ENCODE results near the gene PPP2R1B. TPM values are rescaled to one million over a fixed set of nuclear protein-coding genes. Genes with fewer than 3 reads are reported as not detected.

Gene PPP2R1B
- polyA plus RNA-seq, 2 of the 4 experiments (the other 2 are of a cell fraction) = 18.6 to 24.7 TPM

- FAIRE-seq = no peak
- ChIA-PET CTCF (interaction anchor here (1.0 to 6.3 kb wide), 10 partner anchors 9 to 213 kb away, joined by 3 to 59 read pairs (median 14); partner anchors contain the start of genes PPP2R1B and SIK2), POLR2A (no interaction called here)
- 82% methylated on average over 6 of the region's 6 CpGs for WGBS (ENCODE audit: missing lambda C conversion rate)
- no peak for TF ChIP-seq EHF (CRISPR knock-in tag; IDR thresholded peaks at IDR 0.05)
- TF ChIP-seq RARB (CRISPR knock-in tag; IDR thresholded peaks at IDR 0.05) = no peak
- TF ChIP-seq, protein P1, sequence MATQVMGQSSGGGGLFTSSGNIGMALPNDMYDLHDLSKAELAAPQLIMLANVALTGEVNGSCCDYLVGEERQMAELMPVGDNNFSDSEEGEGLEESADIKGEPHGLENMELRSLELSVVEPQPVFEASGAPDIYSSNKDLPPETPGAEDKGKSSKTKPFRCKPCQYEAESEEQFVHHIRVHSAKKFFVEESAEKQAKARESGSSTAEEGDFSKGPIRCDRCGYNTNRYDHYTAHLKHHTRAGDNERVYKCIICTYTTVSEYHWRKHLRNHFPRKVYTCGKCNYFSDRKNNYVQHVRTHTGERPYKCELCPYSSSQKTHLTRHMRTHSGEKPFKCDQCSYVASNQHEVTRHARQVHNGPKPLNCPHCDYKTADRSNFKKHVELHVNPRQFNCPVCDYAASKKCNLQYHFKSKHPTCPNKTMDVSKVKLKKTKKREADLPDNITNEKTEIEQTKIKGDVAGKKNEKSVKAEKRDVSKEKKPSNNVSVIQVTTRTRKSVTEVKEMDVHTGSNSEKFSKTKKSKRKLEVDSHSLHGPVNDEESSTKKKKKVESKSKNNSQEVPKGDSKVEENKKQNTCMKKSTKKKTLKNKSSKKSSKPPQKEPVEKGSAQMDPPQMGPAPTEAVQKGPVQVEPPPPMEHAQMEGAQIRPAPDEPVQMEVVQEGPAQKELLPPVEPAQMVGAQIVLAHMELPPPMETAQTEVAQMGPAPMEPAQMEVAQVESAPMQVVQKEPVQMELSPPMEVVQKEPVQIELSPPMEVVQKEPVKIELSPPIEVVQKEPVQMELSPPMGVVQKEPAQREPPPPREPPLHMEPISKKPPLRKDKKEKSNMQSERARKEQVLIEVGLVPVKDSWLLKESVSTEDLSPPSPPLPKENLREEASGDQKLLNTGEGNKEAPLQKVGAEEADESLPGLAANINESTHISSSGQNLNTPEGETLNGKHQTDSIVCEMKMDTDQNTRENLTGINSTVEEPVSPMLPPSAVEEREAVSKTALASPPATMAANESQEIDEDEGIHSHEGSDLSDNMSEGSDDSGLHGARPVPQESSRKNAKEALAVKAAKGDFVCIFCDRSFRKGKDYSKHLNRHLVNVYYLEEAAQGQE (IDR thresholded peaks at IDR 0.05) = no peak
- TF ChIP-seq RNF2 (IDR thresholded peaks at IDR 0.05; ENCODE audit: borderline replicate concordance, low read depth) = no peak
- no peak for TF ChIP-seq NPAS2 (CRISPR knock-in tag; IDR thresholded peaks at IDR 0.05; ENCODE audit: borderline replicate concordance)
- no peak for TF ChIP-seq PHF8 (IDR thresholded peaks at IDR 0.05; ENCODE audit: borderline replicate concordance, low read depth)
- no peak for TF ChIP-seq FOSL2 (IDR thresholded peaks at IDR 0.05)
- no peak for TF ChIP-seq FOSL2 (CRISPR knock-in tag; IDR thresholded peaks at IDR 0.05)
- no peak for TF ChIP-seq SMC3 (IDR thresholded peaks at IDR 0.05)
- no peak for TF ChIP-seq FOSB (CRISPR knock-in tag; IDR thresholded peaks at IDR 0.05)
- TF ChIP-seq KDM1A (IDR thresholded peaks at IDR 0.05; ENCODE audit: low read depth) = no peak
- TF ChIP-seq, protein P2, sequence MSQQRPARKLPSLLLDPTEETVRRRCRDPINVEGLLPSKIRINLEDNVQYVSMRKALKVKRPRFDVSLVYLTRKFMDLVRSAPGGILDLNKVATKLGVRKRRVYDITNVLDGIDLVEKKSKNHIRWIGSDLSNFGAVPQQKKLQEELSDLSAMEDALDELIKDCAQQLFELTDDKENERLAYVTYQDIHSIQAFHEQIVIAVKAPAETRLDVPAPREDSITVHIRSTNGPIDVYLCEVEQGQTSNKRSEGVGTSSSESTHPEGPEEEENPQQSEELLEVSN (IDR thresholded peaks at IDR 0.05; ENCODE audit: borderline replicate concordance, low read depth) = no peak
- ATAC-seq = no peak
- no peak overlapping the region for H3K4me2 ChIP-seq
- no peak overlapping the region for H3K4me3 ChIP-seq
- no peak for DNase-seq (ENCODE audit: low read depth in 1 of 2, low spot score in 1 of 2)
- H3K4me1 ChIP-seq = no peaks in the 10 kb centered on the region
- H3K27ac ChIP-seq = no peak overlapping the region
- no peaks in the 10 kb centered on the region for H3K9me3 ChIP-seq
These were observed 12.9 kb upstream of the PPP2R1B start for GRCh38 chr11:111779118-111779517.

- ATAC-seq = no peak
- 100% methylated on average over 3 of the region's 3 CpGs for WGBS (ENCODE audit: missing lambda C conversion rate)
- H3K4me1 ChIP-seq = no peaks in the 10 kb centered on the region
- H3K4me3 ChIP-seq = no peak overlapping the region
- ChIA-PET POLR2A (no interaction called here), CTCF (interaction anchor here (0.7 to 6.3 kb wide), 20 partner anchors 10 to 332 kb away, joined by 3 to 59 read pairs (median 10); partner anchors contain the start of genes PPP2R1B and SIK2)
- no peak for TF ChIP-seq TP53 (CRISPR knock-in tag; IDR thresholded peaks at IDR 0.05)
- no peak for TF ChIP-seq NFE2L2 (conservative IDR thresholded peaks at IDR 0.05; ENCODE audit: low read length)
- TF ChIP-seq HMGXB4 (CRISPR knock-in tag; IDR thresholded peaks at IDR 0.05; ENCODE audit: borderline replicate concordance) = no peak
- no peak for TF ChIP-seq RCOR1 (IDR thresholded peaks at IDR 0.05; ENCODE audit: low read depth, low read length)
- no peak for TF ChIP-seq PBX3 (IDR thresholded peaks at IDR 0.05)
- no peak for TF ChIP-seq NR3C1 (IDR thresholded peaks at IDR 0.05)
- TF ChIP-seq, protein P3, sequence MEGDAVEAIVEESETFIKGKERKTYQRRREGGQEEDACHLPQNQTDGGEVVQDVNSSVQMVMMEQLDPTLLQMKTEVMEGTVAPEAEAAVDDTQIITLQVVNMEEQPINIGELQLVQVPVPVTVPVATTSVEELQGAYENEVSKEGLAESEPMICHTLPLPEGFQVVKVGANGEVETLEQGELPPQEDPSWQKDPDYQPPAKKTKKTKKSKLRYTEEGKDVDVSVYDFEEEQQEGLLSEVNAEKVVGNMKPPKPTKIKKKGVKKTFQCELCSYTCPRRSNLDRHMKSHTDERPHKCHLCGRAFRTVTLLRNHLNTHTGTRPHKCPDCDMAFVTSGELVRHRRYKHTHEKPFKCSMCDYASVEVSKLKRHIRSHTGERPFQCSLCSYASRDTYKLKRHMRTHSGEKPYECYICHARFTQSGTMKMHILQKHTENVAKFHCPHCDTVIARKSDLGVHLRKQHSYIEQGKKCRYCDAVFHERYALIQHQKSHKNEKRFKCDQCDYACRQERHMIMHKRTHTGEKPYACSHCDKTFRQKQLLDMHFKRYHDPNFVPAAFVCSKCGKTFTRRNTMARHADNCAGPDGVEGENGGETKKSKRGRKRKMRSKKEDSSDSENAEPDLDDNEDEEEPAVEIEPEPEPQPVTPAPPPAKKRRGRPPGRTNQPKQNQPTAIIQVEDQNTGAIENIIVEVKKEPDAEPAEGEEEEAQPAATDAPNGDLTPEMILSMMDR (IDR thresholded peaks at IDR 0.05) = no peak
- no peak for TF ChIP-seq ESRRA (IDR thresholded peaks at IDR 0.05; ENCODE audit: borderline replicate concordance, low read length)
- no peak for TF ChIP-seq SREBF2 (IDR thresholded peaks at IDR 0.05)
- TF ChIP-seq, protein P4, sequence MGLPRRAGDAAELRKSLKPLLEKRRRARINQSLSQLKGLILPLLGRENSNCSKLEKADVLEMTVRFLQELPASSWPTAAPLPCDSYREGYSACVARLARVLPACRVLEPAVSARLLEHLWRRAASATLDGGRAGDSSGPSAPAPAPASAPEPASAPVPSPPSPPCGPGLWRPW (IDR thresholded peaks at IDR 0.05) = no peak
- FAIRE-seq = no peak
- no peak overlapping the region for H3K4me2 ChIP-seq
- no peaks in the 10 kb centered on the region for H3K9me3 ChIP-seq
- no peak for DNase-seq (ENCODE audit: low read depth in 1 of 2, low spot score in 1 of 2)
- H3K27ac ChIP-seq = no peak overlapping the region
These were observed 11.9 kb upstream of the PPP2R1B start for GRCh38 chr11:111778047-111778558.

Data from A549 (cell line).